GM12878 (cell line): ENCODE results near the gene LYZL2. TPM values are rescaled to one million over a fixed set of nuclear protein-coding genes. Genes with fewer than 3 reads are reported as not detected.

Source experiments
- ATAC-seq: fragments of 200-7000 bp; cut with Tn5 transposase; 3 replicates; pipeline ENCODE4 v1.9.1; 2020; ENCODE audit warnings: mild to moderate bottlenecking, moderate library complexity
- BruUV-seq: library from RNA; stranded (reverse); fragments of 400-500 nt; replicated peaks from 2 replicates; lab custom pipeline; 2021; lab: Mats Ljungman, UMichigan
- CTCF ChIA-PET: fragments of 300-600 bp; sonication (Branson Sonifier 250); formaldehyde crosslinking; extraction: SDS; loops from one replicate; lab custom pipeline; 2021; ENCODE audit warnings: inconsistent platforms; lab: Yijun Ruan, JAX
- POLR2A ChIA-PET: fragments of 350-600 bp; formaldehyde crosslinking; extraction: SDS; loops from one replicate; lab custom pipeline; 2021; ENCODE audit warnings: inconsistent platforms; lab: Charles Lee
- RAD21 ChIA-PET: fragments of 300-600 bp; sonication (Branson Sonifier 250); formaldehyde crosslinking; loops from one replicate; lab custom pipeline; 2023; ENCODE audit warnings: antibody characterized with exemption; ENCODE audit not compliant: unreplicated experiment; lab: Charles Lee
- SMC1A ChIA-PET: fragments of 300-600 bp; sonication (Branson Sonifier 250); formaldehyde crosslinking; loops from one replicate; lab custom pipeline; 2023; ENCODE audit not compliant: unreplicated experiment, uncharacterized antibody; lab: Charles Lee
- DNase-seq: peaks from one replicate; pipeline ENCODE4 v3.0.0-alpha.2; 2011; ENCODE audit warnings: low read depth, low spot score
- FAIRE-seq: peaks from 3 replicates; lab custom pipeline; 2011; peaks lifted over from hg19 to GRCh38; lab: Jason Lieb, UNC
- H2AFZ ChIP-seq: 2 replicates; pipeline ENCODE4 v1.6.0; 2011; ENCODE audit warnings: low read depth, low read length, control low read depth; ENCODE audit not compliant: control insufficient read depth
- H3K27ac ChIP-seq: 2 replicates; pipeline ENCODE4 v1.5.1; 2011; ENCODE audit warnings: control low read depth; ENCODE audit not compliant: control insufficient read depth, insufficient read depth
- H3K27me3 ChIP-seq, 2 experiments: replicated peaks in 1 of 2; 2 replicates each; pipeline versions ENCODE4 v1.6.0 to v1.6.1; 2011; ENCODE audit warnings: low read length in 1 of 2; ENCODE audit not compliant: control insufficient read depth in 2 of 2, insufficient read depth in 2 of 2
- H3K36me3 ChIP-seq, 2 experiments: 2 replicates each; pipeline ENCODE4 v1.5.1; 2011; ENCODE audit warnings: low read length in 1 of 2; ENCODE audit not compliant: control insufficient read depth in 2 of 2, insufficient read depth in 2 of 2
- H3K4me1 ChIP-seq: 2 replicates; pipeline ENCODE4 v1.6.1; 2011; ENCODE audit warnings: mild to moderate bottlenecking, low read length, moderate library complexity, mixed read lengths; ENCODE audit not compliant: control insufficient read depth, insufficient read depth
- H3K4me2 ChIP-seq: 2 replicates; pipeline ENCODE4 v1.6.0; 2011; ENCODE audit warnings: control low read depth; ENCODE audit not compliant: control insufficient read depth, insufficient read depth
- H3K4me3 ChIP-seq: fragments of 200-600 bp; sonication (generic); 2 replicates; pipeline ENCODE4 v1.5.1; 2016
- H3K79me2 ChIP-seq: 2 replicates; pipeline ENCODE4 v1.6.0; 2011; ENCODE audit warnings: low read length; ENCODE audit not compliant: control insufficient read depth, insufficient read depth
- H3K9ac ChIP-seq: 2 replicates; pipeline ENCODE4 v1.8.0; 2011; ENCODE audit warnings: low read length, control low read depth, mixed read lengths; ENCODE audit not compliant: control insufficient read depth, insufficient read depth
- H3K9me3 ChIP-seq: replicated peaks from 3 replicates; pipeline ENCODE4 v1.5.1; 2011; ENCODE audit warnings: mild to moderate bottlenecking, low read length; ENCODE audit not compliant: control insufficient read depth, insufficient read depth
- H4K20me1 ChIP-seq: 2 replicates; pipeline ENCODE4 v1.6.0; 2011; ENCODE audit not compliant: control insufficient read depth, insufficient read depth
- ATF7 ChIP-seq: fragments of 450-650 bp; IDR thresholded peaks from 2 replicates; pipeline ENCODE4 v1.6.1; 2016; ENCODE audit warnings: low read depth, mild to moderate bottlenecking
- CREB1 ChIP-seq: IDR thresholded peaks from 2 replicates; pipeline ENCODE4 v1.6.1; 2012; ENCODE audit warnings: low read depth, mild to moderate bottlenecking, inconsistent platforms
- CREM ChIP-seq: IDR thresholded peaks from 2 replicates; pipeline ENCODE4 v1.6.1; 2014; ENCODE audit warnings: antibody characterized with exemption, low read depth
- JUNB ChIP-seq: IDR thresholded peaks from 2 replicates; pipeline ENCODE4 v1.6.1; 2016; ENCODE audit warnings: antibody characterized with exemption, mild to moderate bottlenecking
- NBN ChIP-seq: fragments of 450-650 bp; IDR thresholded peaks from 2 replicates; pipeline ENCODE4 v1.6.1; 2016
- RCOR1 ChIP-seq: conservative IDR thresholded peaks from 2 replicates; pipeline ENCODE4 v1.6.1; 2012; ENCODE audit warnings: low read depth, low read length, improper control_type of control experiment
- RUNX3 ChIP-seq: IDR thresholded peaks from 2 replicates; pipeline ENCODE4 v1.6.1; 2012; ENCODE audit warnings: low read length, inconsistent platforms
- SPI1 ChIP-seq: IDR thresholded peaks from 2 replicates; pipeline ENCODE4 v1.6.1; 2011; ENCODE audit warnings: low read depth, mild to moderate bottlenecking, low read length, moderate library complexity, borderline replicate concordance; ENCODE audit not compliant: insufficient read depth
- ZNF207 ChIP-seq: fragments of 450-650 bp; IDR thresholded peaks from 2 replicates; pipeline ENCODE4 v1.6.1; 2014; ENCODE audit warnings: antibody characterized with exemption, mild to moderate bottlenecking, borderline replicate concordance
- WGBS: methylation state at CpG from one replicate; pipeline ENCODE4 v1.1.6; 2016; ENCODE audit warnings: low lambda C conversion rate; ENCODE audit not compliant: insufficient replicate concordance, insufficient coverage; ENCODE audit errors: missing lambda C conversion rate; 5-methylcytosine and 5-hydroxymethylcytosine counted together
- in situ Hi-C: fragments of 300-500 bp; cut with MboI; formaldehyde crosslinking; loops from 9 replicates; pipeline ENCODE4 v1.14.3; 2018; ENCODE audit warnings: mixed read lengths
- intact Hi-C: fragments of 100-400 bp; cut with micrococcal nuclease; formaldehyde crosslinking; loops from one replicate; pipeline ENCODE4 v1.14.2; 2022; ENCODE audit not compliant: unreplicated experiment
- polyA plus RNA-seq, 11 experiments: library from polyadenylated mRNA; depleted of rRNA in 4 of 11; unstranded in 6 of 11; stranded (reverse) in 5 of 11; fragments of >200 nt; fragmentation: Nextera tagmentation in 4 of 11; fragmentation: Illumina TruSeq in 1 of 11; extraction: Ambion mirVana in 4 of 11; extraction: Trizol in 1 of 11; gene quantifications; 1 replicate in 1 of 11; 2 replicates in 10 of 11; pipeline versions ENCODE4 v1.2.1 to v1.2.3, GENCODE V29; 2011 to 2016; ENCODE audit warnings: inconsistent platforms in 2 of 11, missing spikeins in 2 of 11, low read depth in 1 of 11
- total RNA-seq, 4 experiments: library from RNA; depleted of rRNA in 3 of 4; stranded (reverse); fragments of >200 nt in 3 of 4; fragmentation: Illumina TruSeq in 1 of 4; extraction: Trizol in 1 of 4; gene quantifications; 2 replicates each; pipeline versions ENCODE4 v1.2.1 to v1.2.3, GENCODE V29; 2013 to 2021
- TF ChIP-seq, protein P1 (sequence below): IDR thresholded peaks from 2 replicates; pipeline ENCODE4 v1.6.1; 2012; ENCODE audit warnings: mild to moderate bottlenecking, low read depth, low read length

The LYZL2 gene
- total and polyA plus RNA-seq, 10 of the 15 experiments (the other 5 are each of a cell fraction or from before 2014, with no cell fraction given), result not detected

DNA sequence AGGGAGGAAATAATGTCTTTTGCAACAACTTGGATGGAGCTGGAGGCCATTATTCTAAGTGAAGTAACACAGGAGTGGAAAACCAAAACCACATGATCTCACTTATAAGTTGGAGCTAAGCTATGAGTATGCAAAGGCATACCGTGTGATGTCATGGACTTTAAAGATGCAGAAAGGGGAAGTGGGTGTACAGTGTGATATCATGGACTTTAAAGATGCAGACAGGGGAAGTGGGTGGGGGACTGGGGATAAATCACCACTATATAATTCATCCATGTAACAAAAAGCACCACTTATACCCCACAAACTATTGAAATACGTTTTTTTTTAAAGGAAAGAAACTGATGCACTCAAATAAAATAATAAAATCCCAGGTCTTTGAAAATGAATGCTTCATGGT lies 29.5 kb downstream of the LYZL2 start:
- Histone ChIP-seq H3K27me3 (no peaks in the 10 kb centered on the region), H3K27ac (no peak overlapping the region), H3K9me3 (no peaks in the 10 kb centered on the region; the same call in 2 of the 3 replicates), H3K9ac (no peak overlapping the region), H3K4me1 (no peaks in the 10 kb centered on the region), H2AFZ (no peak overlapping the region), H4K20me1 (no peaks in the 10 kb centered on the region), H3K4me2 (no peak overlapping the region), H3K4me3 (no peak overlapping the region), H3K36me3 (no peaks in the 10 kb centered on the region), H3K79me2 (no peaks in the 10 kb centered on the region)
- SMC1A ChIA-PET, result interaction anchor here (1.0 to 2.1 kb wide), 2 partner anchors 9 to 16 kb away, joined by 5 to 11 read pairs; no protein-coding TSS in a partner anchor
- in situ Hi-C loops (no loop called here), intact Hi-C loops (no loop called here)
- no peak for DNase-seq
- WGBS, result 25% methylated on average over 2 of the region's 2 CpGs
- peak; percentile 86 for ATAC-seq
- RAD21 ChIA-PET, result interaction anchor here (0.6 to 0.7 kb wide), 2 partner anchors 69 to 1016 kb away, joined by 3 read pairs; no protein-coding TSS in a partner anchor
- CTCF ChIA-PET, result interaction anchor here (0.6 to 2.4 kb wide), 5 partner anchors 9 to 587 kb away, joined by 3 to 10 read pairs (median 4); no protein-coding TSS in a partner anchor
- POLR2A ChIA-PET, result interaction anchor here (0.6 kb wide), 1 partner anchor 212 kb away, joined by 3 read pairs; no protein-coding TSS in a partner anchor
- no TSS peak for BruUV-seq
- peak; percentile 84 for TF ChIP-seq CREB1
- TF ChIP-seq, protein P1, sequence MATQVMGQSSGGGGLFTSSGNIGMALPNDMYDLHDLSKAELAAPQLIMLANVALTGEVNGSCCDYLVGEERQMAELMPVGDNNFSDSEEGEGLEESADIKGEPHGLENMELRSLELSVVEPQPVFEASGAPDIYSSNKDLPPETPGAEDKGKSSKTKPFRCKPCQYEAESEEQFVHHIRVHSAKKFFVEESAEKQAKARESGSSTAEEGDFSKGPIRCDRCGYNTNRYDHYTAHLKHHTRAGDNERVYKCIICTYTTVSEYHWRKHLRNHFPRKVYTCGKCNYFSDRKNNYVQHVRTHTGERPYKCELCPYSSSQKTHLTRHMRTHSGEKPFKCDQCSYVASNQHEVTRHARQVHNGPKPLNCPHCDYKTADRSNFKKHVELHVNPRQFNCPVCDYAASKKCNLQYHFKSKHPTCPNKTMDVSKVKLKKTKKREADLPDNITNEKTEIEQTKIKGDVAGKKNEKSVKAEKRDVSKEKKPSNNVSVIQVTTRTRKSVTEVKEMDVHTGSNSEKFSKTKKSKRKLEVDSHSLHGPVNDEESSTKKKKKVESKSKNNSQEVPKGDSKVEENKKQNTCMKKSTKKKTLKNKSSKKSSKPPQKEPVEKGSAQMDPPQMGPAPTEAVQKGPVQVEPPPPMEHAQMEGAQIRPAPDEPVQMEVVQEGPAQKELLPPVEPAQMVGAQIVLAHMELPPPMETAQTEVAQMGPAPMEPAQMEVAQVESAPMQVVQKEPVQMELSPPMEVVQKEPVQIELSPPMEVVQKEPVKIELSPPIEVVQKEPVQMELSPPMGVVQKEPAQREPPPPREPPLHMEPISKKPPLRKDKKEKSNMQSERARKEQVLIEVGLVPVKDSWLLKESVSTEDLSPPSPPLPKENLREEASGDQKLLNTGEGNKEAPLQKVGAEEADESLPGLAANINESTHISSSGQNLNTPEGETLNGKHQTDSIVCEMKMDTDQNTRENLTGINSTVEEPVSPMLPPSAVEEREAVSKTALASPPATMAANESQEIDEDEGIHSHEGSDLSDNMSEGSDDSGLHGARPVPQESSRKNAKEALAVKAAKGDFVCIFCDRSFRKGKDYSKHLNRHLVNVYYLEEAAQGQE, result no peak
- peak; percentile 74 for TF ChIP-seq ATF7
- TF ChIP-seq RUNX3, result peak; percentile 29; the same call in 1 of the 2 replicates
- TF ChIP-seq RCOR1, result no peak
- TF ChIP-seq SPI1, result peak; percentile 86
- no peak for TF ChIP-seq NBN
- peak; percentile 18; the same call in 1 of the 2 replicates for TF ChIP-seq JUNB
- TF ChIP-seq ZNF207, result no peak
- TF ChIP-seq CREM, result peak; percentile 67
- peak; percentile 7 for FAIRE-seq
